GM15510 (cell line): Measurements from ENCODE around the gene ATAT1.
A peak's percentile ranks its signal among the peaks of the same experiment; 100 is the strongest.

ENCODE experiments used
- POLR2A ChIP-seq: IDR thresholded peaks from 3 replicates; pipeline ENCODE4 v1.6.1; 2011; ENCODE audit warnings: borderline replicate concordance; ENCODE audit not compliant: insufficient read length; ENCODE audit errors: extremely low read depth

Gene ATAT1

GRCh38 chr6:30603961-30604360 lies 22.7 kb upstream of the ATAT1 start:
- no peak for TF ChIP-seq POLR2A

DNA sequence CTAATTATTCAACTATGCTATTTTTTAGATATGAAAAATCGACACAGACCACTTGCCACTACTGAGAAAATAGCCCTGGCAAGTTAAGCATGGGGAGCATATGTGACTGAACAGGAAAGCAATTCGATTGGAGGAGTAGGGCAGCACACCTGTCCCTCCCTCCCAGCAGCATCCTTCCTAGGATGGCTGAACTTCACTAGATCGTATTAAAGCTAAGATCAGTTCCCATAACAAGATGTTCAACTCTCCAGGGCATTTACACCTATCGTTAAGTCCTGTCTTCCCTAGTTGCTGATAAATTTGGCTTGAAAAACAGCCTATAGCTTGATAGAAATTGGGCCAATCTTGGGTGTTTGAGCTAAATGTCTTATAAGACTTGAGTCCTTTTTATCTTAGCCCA lies 16.6 kb upstream of the ATAT1 start:
- no peak for TF ChIP-seq POLR2A

GRCh38 chr6:30611150-30611855 lies 15.4 kb upstream of the ATAT1 start:
- no peak for TF ChIP-seq POLR2A

DNA sequence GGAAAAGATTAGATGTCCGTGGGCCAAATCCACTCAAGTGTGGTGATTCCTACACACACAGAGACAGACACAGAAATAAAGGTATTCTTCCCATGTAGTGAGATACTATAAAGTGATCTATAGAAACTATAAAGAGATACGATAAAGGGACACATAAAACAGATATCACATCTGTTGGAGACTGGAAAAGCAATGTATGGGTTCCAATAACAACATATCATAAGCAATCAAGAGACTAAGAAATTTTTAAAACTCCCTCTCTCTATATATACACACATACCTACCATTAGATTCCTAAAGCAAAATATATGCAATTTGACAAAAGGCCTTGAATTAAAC lies 14.8 kb upstream of the ATAT1 start:
- no peak for TF ChIP-seq POLR2A

DNA sequence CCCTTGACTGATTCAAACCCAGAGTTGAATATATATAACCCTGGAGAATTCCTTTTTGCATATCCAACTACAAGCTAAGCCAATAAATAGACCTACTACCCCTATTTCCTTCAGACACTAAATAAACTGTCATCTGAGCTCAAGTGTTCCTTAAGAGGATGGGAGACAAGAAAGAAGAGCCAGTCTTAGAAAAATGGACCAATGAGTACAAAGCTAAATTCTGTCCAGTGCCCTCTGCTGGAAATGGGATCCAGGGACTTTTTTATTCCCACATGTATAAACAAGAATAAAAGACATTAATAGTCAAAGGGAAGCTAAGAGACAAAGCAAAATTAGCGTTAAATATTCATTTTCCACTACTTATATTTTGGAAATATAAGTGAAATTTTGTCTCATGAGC lies 14.5 kb upstream of the ATAT1 start:
- TF ChIP-seq POLR2A: peak; percentile 14

DNA sequence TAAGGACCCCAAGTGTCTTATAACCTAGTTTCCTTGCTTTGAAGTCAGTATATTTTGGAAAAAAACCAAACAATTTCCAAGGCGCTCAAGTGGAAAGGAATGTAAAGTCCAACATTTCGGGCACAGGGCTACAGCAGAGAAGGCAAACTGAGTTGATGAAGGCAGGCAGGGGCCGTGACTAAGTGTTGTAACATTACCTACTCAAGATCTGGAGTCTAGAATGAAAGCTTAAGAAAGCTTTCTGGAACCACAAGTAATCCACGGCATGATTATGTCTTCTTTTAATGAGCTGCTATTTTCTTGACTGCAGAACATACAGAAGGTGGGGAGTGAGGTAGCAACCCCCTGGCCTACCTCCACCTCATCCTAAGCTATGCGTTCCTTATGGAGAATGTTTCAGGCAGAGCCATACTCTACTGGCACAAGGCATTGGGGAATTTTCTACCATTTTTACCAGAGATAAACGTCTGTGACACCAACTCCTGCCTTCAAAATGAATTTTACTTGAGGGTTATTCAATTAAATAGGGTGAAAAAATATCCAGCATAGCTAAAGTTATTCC lies 13.9 kb upstream of the ATAT1 start:
- peak; percentile 9 for TF ChIP-seq POLR2A

DNA sequence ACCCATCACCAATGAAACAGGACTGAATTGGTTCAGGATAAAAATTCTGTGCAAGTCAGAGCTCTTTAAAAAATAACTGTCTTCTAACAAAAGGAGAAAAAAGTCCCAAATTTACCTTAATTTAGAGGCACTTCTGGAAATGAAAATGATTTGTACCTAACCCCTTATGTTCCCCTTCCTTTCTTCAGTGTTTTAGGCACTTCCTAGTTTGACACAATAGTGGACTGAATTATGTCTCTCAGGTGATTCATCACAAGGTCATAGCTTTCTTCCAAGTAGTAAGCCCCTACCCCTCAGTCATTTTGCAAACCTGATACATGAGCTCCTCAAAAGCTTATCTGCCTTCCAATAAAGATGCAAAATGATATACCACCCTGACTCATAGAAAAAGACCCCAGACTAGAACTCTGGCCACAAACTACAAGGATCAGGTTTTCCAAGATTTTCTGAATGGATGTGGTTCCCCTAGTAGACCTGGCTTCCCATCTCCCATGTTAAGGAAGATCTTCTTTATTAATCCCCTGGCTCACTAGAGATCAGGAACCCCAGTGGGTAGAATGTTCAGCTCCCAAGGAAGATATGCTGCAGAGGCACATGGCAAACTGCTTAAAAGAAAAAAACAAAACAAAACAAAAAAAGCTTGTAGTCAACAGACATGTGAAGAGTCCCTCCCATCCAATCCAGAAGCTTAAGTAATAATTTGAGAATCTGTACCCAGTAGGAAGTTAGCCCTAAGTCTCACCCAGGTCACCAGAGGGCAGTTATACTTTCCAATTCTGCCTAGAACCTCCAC lies 13.2 kb upstream of the ATAT1 start:
- TF ChIP-seq POLR2A: no peak

DNA sequence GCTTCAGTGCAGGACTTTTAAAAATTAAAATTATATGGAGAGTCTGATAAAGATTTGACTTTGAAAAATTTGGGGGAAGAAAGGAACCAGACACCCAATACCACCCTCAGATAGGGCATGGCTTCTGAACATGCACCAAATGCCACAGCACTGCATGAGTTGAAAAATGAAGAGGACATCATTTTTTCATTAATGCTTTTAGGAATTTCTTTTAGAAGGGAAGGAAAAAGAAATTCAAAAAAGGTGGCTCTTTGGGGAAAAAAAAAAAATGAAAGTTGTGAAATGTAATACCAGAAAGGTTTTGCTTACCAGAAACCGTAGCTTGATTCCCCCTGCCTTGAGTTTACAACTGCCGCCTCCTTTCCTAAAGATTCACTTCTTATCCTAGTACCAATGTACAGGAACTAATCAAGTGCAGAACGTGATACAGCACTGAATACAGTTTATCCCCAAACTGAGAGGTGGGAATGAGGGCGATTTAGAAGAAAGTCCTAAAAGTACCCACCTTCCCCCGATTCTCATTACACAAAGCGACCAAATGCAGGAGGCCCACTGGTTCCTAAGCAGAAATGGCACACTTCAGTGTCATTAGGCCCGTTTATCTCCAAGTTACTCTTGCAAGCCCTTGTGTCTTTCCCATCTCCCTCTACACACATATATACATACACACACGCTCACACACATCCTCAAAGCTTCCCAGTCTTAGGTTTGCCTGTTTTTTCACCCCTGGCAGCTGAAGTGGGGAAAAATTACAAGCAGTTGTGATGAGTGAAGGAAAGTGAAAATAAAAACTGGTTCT lies 12.4 kb upstream of the ATAT1 start:
- TF ChIP-seq POLR2A: peak; percentile 17

DNA sequence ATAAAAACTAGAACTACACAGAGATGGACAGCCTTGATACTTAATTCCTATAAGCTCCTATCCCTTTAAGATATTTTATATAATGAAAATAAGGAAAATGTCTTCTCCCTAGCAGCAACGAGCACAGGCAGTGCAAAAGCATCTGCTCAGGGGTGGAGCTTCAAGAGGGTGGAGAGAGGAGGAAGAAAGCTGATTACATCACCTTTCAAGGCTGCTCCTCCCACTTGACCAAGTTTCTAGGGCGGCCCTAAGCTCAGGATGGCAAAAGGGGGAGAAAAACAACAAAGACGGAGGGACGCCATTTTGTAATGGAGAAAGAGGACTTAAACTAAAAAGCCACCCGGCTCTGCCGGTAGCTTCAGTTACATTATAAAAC lies 11.8 kb upstream of the ATAT1 start:
- peak; percentile 44 for TF ChIP-seq POLR2A

DNA sequence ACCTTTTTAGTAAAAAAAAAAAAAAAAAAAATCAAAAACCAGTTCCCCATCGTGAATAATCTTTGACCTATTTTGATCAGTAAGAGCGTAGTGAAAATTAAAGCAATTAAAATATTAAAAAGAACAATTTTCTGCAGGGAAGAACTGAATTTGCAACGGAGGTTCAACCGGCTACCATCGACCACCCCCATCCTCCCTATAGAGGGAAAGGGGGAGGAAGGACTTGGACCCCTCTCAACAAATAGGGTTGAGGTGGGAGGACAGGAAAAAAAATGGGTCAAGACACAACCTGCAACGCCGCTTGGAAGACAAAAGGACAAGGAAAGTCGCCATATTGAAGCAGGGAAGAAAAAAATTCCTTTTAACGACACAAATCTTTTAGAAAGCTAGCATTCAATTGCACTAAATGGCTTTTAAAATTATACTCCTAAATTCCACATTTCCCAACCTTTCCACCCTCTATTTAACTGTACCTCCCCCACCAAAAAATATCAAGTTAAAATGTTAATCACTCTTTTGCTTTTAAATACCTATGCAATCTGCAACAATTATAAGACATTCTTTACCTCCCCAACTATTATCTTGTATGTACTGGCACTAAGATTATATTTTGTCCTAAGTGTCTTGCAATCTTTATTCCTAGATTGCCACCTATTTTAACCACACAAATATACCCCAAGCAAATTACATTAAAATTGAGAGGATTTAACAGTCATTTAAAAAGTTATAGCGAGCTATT lies 11.3 kb upstream of the ATAT1 start:
- peak; percentile 60 for TF ChIP-seq POLR2A

DNA sequence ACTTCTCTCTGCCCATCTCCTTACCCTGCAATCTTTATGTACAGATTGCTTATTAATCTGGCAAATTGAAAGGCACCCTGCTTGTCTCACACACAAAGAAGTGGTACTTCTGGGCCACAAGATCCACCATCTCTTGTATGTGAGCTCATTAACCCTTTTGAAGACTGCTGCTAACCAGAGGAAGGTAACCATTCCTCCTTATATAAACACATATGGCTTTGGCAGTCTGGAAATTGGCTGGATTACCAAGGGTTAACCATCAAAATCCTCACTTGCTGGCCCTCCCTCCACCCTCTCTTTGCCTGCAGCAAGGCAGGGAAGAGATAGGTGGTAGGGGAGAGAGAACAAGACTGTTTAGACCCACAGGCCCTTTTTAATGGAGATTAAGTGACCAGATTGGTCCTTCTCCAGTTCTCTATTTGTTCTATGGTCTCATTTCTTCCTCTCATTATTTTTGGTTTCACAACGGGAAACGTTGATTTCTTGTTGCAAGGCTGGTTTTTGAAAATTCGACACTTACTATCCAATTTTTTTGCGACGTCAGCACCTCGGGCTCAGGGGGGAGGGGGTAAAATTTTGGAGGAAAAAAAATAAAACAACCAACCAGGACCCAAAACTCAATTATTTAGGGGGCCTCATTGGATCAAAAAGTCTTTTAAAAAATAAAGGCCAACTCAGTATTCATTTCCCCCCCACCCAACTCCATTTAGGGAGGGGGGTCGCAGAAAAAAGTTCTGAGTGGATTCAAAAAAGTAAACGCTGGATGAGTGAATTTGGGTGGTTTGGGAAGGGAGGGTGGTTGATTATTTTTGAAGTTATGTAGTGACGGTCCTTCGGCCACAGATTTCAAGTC lies 10.5 kb upstream of the ATAT1 start:
- TF ChIP-seq POLR2A: no peak

- peak; percentile 99 for TF ChIP-seq POLR2A
Measured at GRCh38 chr6:30616811-30617564, 9.7 kb upstream of the ATAT1 start, which contains the start of gene PPP1R10. Gene PPP1R10 (minus strand): TSS chr6:30617243. CDS start chr6:30609944, 7,299 bp downstream.
